SKM-1 treated with dmso at 0.1 percent for 144 hours (cell line): ENCODE results near the gene ZIM2.
"Not testable (repeated sequence)": the region's sequence is repeated elsewhere in the genome, so short reads cannot be mapped to it uniquely, and the experiment has no call there.

Source experiments
- DNase-seq: peaks from one replicate; lab custom pipeline; 2025; ENCODE audit not compliant: unreplicated experiment; lab: John Stamatoyannopoulos, UW

Gene ZIM2

DNA sequence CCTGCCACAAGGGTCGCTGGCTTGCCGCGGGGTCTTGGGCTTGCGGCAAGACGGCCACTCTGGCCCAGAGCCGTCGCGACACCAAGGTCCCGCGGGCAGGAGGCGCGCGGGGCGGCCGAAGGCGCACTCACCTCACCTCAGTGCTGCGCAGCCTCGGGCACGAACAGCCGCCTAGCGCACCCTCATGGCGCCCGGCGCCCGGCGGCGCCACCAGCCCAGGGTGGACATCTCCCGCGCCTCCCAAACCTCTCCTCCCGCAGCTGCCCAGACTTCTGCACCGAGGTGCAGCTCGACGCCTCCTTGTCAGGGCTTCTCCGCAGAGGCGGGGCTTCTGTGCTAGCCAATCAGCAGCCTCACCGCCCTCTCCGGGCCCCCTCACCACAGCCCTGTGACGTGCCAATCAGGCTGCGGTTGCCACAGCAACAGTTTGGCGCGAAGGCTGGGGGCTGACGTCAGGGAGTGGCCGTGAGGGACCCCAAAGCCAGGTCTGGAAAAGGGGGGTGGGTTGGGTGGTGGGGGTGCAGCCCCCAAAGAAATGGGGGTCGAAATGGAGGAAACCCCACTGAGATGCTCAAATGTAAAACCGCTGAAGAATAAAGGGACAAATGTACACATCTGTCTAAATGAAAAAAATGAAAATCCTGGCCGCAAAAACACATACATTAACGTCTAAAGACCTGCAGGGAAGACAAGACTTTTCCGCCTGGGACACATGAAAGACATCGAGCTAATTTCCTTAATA, at the start of gene ZIM2, which contains the start of gene PEG3:
Gene ZIM2 (minus strand): TSS at position 276 of the 742 bp plus-strand sequence. CDS start 16,449 bp downstream, outside the sequence.
Gene PEG3 (minus strand): TSS at position 276 of the 742 bp plus-strand sequence. CDS start 16,071 bp downstream, outside the sequence.
- DNase-seq: no peak

DNA sequence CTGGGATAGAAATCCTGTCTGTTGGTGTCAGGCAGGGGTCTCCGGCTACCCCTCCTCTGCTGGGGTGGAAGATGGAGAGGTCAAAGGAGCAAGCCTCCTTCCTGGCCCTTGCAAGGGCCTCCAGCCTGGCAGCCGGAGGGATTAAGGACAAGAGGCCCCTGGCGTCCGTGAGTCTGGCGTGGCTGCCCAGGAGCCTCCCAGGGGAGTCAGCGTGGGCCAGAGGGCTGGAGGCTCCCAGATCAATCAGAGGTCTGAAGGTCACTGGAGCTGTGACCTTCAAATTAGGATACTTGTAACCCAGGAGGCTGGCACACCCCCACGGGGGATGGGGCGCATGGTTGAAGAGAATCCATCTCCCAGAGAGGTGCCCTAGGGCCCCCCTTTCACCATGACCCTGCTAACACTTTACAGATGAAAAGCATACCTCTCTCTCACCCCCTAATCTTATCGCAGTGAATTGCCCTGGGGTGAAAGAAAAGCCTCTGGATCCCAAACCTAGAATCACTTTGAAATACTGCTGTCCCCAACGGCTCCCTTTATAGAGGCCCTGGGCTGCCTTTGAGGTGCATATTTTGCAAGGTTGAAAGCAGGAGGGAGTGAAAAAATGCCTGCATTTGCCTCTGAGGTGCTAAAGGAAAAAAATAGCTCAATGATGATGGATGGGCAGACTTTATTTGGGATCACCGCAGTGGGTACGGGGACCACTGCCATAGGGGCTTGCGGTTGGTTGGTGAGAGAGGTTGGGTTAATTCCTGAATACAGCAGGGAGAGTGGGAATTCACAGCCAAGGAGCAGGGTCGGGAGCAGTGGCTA, 44.9 kb upstream of the ZIM2 start:
- no peak for DNase-seq

DNA sequence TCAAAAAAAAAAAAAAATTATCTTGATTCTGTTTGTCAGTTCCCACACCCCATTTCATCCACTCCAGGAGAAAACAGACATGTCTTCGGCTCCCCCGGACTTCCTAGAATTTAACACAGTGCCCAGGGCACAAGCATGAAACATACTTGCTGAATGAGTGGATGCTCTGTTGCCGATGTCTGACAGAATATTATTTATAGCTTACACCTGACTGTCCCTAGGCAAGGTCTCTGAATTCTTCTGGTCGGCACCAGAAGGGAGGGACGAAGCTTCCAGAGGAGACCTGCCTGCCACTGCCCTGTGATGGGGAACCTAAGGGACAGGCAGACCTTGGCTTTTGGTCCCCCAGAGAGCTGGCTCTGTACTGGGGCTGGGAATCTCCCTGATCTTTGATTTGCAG, 43.9 kb upstream of the ZIM2 start:
- DNase-seq: no peak

DNA sequence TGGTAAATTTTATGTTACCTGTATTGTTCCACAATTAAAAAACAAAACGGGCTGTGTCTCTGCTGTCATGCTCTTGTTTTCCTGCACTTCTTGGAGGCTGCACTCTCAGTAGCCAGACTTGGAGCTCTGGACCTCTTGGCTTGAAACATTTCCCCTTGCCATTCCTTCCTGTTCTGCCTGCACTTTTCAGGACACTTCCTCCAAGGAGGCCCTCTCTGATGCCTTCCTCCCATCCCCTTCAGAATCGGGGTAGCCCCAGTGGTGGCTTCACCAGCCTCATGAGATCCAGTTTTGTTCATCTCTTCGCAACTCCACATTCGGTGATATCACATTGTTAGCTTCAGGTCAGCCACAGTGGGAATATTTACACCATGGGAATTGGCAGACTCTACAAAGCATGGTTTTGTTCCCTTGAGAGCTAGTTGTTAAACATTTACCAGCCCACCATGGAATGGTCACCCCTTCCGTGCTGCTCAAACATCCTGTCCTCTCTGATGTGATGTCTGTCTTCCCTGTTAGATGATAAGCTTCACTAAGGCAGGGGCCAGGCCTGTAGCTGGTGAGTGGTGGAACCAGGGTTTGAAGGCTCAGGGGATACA, 40.2 kb upstream of the ZIM2 start:
- DNase-seq: no peak

DNA sequence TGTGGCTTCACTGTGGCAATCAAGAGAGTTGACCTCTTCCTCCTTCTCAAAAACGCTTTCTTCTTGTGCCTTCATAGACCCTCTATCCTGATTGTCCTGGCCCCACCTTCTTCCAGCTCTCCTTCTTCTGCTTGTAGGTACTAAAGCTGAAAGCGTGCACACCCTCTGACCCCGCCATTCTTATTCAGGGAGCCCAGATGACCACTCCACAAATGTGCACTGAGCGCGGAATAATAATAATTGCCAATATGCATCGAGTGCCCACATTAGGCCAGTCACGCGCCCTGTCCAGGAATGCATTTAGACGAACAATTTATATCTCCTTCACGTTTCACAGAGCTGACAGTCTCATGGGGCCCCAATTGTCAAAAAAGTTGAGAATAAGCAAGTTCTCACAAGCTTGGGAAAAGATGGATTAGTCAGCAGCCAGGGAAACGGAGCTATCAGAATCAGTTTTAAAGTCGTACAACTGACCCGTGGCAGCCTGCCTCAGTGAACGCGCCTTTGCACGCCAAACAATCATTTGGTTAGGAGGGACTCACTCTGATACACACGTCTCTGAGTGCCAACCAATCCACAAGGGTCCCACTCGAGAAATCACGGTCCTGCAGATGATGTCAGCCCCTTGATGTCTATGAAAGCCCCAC, 36.7 kb upstream of the ZIM2 start:
- DNase-seq: no peak

DNA sequence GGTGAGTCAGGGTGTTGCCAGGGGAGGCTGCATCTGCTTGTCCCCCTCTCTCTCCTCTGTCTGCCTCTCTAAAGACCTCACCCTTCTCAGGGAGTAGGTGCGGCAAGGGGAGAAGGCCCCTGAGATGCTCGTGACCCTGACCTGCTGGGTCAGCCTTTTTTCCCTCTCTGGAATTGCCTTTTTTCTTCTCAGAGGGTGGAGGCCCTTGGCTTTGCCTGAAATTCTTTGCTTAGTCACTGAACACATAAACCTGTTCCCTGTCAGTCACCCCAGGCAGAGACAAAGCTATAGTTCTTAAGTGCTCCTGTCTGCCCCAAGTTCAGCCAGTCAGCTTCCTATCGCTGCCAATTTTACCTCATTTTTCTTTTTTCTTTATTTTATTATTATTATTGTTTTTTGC, 35.2 kb upstream of the ZIM2 start:
- DNase-seq: no peak

DNA sequence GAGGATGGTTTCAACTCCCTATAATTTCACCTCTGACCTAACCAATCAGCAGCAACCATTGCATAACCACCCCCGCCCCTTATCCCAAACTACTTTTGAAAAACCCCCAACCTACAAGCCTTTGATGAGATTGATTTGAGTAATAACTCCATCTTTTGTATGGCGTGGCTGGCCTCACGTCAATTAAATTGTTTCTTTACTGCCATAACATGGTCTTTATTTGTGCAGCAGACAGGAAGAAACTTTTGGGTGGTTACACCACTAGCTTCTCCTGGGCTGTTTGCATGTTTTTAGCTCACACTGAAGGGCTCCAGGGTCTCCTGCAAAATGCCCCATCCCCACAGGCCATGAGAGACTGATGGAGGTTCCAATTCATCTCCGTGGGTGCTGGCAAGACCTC, 34.0 kb upstream of the ZIM2 start:
- no peak for DNase-seq

DNA sequence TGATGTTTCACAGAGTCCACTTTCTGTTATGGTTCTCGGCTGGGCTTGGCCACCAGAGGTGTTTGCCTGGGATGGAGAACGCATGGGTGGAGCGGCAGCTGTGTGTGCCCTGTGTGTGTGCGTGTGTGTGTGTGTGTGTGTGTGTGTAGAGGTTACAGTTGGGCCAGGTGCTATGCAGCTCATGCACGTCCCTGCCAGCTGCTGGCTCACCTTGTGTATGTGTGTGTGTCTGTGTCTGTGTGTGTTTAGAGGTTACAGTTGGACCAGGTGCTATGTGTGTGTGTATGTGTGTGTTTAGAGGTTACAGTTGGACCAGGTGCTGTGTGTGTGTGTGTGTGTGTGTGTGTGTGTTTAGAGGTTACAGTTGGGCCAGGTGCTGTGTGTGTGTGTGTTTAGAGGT, 33.0 kb upstream of the ZIM2 start:
- no peak for DNase-seq

DNA sequence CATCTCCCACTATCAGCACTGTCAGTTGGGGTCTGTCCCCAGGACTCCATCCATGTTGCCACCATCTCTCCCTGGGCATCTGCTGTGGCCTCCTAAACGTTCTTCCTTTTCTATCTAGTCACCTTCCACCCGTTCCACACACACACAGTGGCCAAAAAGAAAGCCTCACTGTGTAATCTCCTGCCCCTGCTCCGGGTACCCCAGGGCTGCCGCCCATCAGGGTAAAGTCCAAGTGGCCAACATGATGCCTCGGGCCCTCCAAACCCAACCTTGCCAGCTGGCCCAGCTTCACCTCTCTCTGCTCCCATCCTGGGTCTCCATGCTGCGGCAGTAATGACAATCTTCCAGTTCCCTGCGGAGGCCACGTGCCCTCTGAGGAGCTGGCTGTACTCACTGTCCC, 29.4 kb upstream of the ZIM2 start:
- no peak for DNase-seq

DNA sequence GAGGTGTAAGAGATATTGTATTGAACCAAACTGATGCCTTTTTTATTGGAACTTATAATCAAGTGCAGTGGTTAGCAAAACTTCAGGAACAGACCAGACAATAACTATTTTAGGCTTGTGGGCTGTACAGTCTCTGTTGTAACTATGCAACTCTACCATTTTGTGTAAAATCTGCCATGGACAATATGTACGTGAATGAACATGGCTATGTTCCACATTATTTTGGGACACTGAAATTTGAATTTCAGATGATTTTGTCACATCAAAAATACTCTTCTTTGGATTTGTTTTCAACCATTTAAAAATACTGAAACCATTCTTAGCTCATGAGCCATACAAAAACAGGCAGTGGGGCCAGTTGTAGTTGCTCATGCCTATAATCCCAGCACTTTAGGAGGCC, 27.9 kb upstream of the ZIM2 start:
- no peak for DNase-seq

DNA sequence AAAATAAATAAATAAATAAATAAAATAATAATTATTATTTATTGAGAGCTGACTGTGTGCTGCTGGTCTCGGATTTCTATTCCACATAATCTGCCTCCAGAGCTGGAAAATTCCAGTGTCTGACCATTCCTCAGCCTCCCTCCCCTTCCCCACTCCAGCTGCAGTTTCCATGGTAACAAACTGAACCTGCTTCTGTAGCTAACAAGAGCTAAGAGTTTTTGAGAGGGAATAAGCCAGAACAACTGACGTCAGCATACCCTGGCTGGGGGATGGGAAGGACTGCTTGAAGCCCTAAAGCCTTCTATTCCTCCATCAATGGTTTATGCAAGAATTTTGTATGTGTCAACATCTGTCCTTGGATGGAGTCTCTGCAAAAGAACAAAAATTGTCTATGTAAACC, 26.0 kb upstream of the ZIM2 start:
- DNase-seq: no peak

DNA sequence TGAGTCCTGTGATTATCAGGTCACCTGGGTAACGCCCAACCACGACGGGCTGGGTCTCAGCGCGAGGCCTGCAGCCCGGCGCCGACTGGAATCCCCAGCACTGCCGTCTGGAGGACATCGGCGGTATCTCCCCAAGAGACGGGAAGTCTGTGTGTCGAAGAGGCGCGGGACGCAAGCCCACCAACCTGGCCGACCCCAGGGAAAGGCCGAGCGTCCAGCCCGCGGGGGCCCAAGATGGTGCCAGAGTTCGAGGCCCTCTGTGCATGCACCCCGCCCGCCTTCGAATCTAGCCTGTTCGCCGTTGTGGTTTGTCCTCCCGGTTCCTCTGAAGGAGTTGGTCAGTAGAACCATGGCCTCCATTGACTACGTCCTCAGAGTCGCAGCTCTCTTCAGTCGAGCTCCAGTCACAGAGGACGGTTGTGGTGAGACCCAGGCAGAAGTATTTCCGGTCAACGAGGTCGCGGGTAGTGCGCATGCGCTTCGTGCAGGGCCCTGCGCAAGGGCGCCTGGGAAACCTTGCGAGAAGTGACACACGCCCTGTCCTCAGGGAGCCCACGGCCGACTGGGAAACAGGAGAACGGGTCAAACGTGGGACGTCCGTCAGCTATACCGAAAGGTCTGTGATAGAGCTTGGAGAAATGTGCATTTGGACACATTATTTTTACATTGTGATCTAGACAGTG, 24.1 kb upstream of the ZIM2 start:
- DNase-seq: no peak

DNA sequence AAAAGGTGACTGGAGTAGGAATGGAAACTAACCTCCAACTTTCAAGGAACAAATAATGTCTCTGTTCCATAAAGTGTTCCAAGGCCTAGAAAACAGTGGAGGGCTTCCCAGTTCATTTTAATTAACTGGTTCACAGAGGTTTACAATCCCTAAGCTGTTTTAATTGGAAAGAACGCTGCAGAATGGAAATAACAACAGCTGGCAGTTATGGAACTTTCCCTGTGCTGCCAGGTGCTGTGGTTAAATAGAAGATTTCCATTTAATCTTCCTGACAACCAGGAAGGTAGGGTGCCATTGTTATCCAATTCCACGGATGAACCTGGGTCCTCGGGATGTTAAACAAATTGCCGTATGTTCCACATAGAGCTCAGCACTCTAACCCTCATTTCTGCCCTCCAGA, 22.2 kb upstream of the ZIM2 start:
- DNase-seq: no peak

DNA sequence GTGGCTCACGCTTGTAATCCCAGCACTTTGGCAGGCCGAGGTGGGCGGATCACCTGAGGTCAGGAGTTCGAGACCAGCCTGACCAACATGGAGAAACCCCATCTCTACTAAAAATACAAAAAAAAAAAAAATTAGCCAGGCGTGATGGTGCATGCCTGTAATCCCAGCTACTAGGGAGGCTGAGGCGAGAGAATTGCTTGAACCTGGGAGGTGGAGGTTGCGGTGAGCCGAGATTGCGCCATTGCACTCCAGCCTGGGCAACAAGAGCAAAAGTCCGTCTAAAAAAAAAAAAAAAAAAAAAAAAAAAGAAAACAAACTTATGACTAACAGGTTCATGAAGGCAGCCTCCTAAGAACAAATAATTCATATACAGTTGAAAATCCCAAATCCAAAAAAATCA, 19.9 kb upstream of the ZIM2 start:
- not testable (repeated sequence) for DNase-seq

DNA sequence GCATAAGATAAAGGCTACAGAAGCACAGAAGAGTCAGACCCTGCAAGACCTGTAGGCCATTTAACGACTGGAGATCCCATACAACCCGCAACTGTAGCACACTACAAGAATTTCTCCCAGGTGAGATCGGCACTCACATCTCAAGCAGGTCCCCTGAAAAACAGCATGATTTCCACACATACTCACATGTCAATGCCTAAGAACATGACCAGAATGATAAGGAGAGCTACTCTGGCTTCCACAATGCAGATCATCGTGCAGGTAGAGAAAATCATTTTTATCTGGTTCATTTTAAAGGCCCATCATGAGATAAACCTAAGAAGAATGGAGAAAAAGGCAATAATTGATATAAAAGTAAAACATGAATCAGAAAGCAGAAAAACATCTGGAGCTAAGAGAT, 17.5 kb upstream of the ZIM2 start:
- no peak for DNase-seq

DNA sequence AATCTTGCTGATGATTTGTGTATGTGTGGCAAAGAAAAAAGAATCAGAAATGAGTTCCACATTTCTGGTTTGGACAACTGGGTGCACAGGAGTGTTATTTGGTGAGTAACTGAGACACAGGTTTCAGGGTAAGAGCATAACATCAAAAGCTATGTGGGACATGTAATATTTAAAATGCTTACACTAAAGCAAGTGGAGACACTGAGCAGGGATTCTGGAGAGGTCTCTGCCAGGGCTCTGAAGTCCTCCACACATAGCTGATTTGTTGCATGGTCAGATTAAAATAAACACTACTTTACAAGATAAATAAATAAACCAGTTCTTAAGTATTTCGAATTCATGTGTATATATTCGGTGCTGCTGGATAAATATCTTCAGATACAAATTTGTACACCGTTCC, 16.3 kb upstream of the ZIM2 start:
- DNase-seq: no peak

DNA sequence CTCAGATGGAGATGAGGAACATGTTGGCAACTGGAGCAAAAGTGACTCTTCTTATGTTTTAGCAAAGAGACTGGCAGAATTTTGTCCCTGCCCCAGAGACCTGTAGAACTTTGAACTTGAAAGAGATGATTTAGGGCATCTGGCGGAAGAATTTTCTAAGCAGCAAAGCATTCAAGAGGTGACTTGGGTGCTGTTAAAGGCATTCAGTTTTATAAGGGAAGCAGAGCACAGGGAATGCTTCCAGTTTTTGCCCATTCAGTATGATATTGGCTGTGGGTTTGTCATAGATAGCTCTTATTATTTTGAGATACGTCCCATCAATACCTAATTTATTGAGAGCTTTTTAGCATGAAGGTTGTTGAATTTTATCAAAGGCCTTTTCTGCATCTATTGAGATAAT, 11.8 kb upstream of the ZIM2 start:
- not testable (repeated sequence) for DNase-seq

DNA sequence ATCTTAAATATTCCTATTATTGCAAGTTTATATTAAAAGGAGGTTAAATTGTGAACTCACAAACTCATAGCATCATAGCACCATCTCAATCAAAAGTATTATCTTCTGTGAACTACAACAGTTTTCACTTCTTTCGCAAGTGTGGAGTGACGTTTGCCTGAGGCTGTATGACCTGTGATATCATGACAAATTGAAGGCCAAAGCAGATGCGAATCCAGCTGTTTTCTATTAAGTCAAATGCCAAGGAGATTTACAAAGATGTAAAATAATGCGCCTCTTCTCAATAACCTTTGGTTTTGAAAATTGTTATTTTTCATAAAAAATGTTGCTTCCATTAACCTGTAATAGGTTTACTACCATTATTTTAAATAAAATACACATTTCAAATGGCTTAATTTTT, 7.6 kb upstream of the ZIM2 start:
- DNase-seq: no peak

DNA sequence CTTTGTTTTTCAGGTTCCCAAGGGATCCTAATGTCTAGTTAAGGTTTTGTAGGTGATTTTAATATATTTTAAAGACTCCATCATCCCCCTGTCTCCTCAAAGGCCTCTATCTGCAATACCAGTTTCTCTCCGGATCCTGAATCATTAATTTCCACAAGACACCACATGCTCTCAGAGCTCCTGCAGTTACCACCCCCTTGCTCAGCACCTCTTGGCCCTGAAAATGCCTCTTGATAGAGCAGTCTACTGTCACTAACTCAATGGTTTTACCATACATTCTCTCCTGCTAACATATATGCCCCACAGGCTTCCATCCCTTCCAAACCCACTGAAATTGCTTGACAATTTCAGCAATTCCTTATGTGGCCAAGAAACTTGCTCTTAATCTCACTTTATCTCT, 1.9 kb upstream of the ZIM2 start:
- no peak for DNase-seq

DNA sequence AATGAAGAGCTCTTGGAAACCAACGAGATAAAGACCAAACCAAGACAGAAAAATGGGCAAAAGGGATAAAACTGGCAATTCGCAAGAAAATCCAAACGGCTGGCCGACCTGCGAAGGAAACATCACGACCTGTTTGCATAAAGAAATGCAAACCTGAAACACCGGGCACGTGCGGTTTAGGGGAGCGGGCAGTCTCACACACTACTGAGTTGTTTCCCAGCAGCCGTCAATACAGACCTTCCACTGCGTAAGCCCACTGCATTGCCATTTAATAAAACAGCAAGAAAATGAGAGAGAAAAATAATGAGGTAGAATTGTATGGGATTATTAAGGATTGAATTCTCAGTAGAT, 642 bp upstream of the ZIM2 start:
- no peak for DNase-seq
